ENCODE results near the gene BTBD16. TPM values are rescaled to one million over a fixed set of nuclear protein-coding genes. Genes with fewer than 3 reads are reported as not detected.

The BTBD16 gene
- total and polyA plus RNA-seq, 7 experiments from 2014 or later = not detected

- no peak overlapping the region for H3K4me3 Mint-ChIP-seq
These were observed 72.2 kb downstream of the BTBD16 start for GRCh38 chr10:122343135-122343800.

GRCh38 chr10:122343936-122344335 lies 72.8 kb downstream of the BTBD16 start:
- H3K27ac ChIP-seq (ENCODE audit: low read depth, low read length) = no peak overlapping the region
- H3K9me3 Mint-ChIP-seq = peaks cover 0 to 2% (median 0%) of the 10 kb centered on the region in 11 donors
- peaks cover 0 to 3% (median 0%) of the 10 kb centered on the region in 5 donors for H3K27me3 Mint-ChIP-seq
- H3K4me1 Mint-ChIP-seq = peaks cover 0 to 8% (median 6%) of the 10 kb centered on the region in 7 donors
- ChIA-PET POLR2A (interaction anchor here (0.6 kb wide), 2 partner anchors 62 to 958 kb away, joined by 3 read pairs; no protein-coding TSS in a partner anchor), CTCF (interaction anchor here (0.6 to 8.7 kb wide), 11 partner anchors 13 to 222 kb away, joined by 3 to 131 read pairs (median 4); no protein-coding TSS in a partner anchor)
- no peaks in the 10 kb centered on the region for H3K9me3 ChIP-seq (ENCODE audit: control insufficient read depth in 2 of 3, low read length in 3 of 3)
- H3K27ac Mint-ChIP-seq = no peak overlapping the region
- no peak overlapping the region for H3K4me3 Mint-ChIP-seq
- H3K4me3 ChIP-seq (ENCODE audit: low read length) = no peak overlapping the region
- H3K36me3 Mint-ChIP-seq = no peaks in the 10 kb centered on the region
- no peaks in the 10 kb centered on the region for H3K27me3 ChIP-seq (ENCODE audit: control insufficient read depth in 2 of 2, insufficient read depth in 2 of 2, low read length in 2 of 2)
- H3K36me3 ChIP-seq (ENCODE audit: control insufficient read depth in 2 of 3, insufficient read depth in 3 of 3, low read length in 3 of 3) = no peaks in the 10 kb centered on the region
- ATAC-seq (no peak), DNase-seq (no peak)
- H3K4me1 ChIP-seq (ENCODE audit: control insufficient read depth in 2 of 2, insufficient read depth in 2 of 2, low read length in 2 of 2) = no peaks in the 10 kb centered on the region
- intact Hi-C loops (cut with micrococcal nuclease) = loop anchor here in 1 of 2 donors (2.0 kb wide), 1 partner anchor 221 kb away; no protein-coding TSS in a partner anchor

More at GRCh38 chr10:122343135-122343800, 72.2 kb downstream of the BTBD16 start:
- POLR2A ChIA-PET = interaction anchor here (1.3 kb wide), 1 partner anchor 39 kb away, joined by 3 read pairs; no protein-coding TSS in a partner anchor
- H3K9me3 Mint-ChIP-seq = peaks cover 0 to 2% (median 0%) of the 10 kb centered on the region in 11 donors
- Histone ChIP-seq H3K27ac (ENCODE audit: low read depth, low read length) (no peak overlapping the region), H3K9me3 (ENCODE audit: control insufficient read depth in 2 of 3, low read length in 3 of 3) (no peaks in the 10 kb centered on the region), H3K27me3 (ENCODE audit: control insufficient read depth in 2 of 2, insufficient read depth in 2 of 2, low read length in 2 of 2) (no peaks in the 10 kb centered on the region), H3K4me1 (ENCODE audit: control insufficient read depth in 2 of 2, insufficient read depth in 2 of 2, low read length in 2 of 2) (no peaks in the 10 kb centered on the region), H3K4me3 (ENCODE audit: low read length) (no peak overlapping the region), H3K36me3 (ENCODE audit: control insufficient read depth in 2 of 3, insufficient read depth in 3 of 3, low read length in 3 of 3) (no peaks in the 10 kb centered on the region)
- H3K27ac Mint-ChIP-seq = no peak overlapping the region
- CTCF ChIA-PET = interaction anchor here (0.7 to 8.7 kb wide), 22 partner anchors 8 to 226 kb away, joined by 3 to 131 read pairs (median 4); partner anchors contain the start of genes DMBT1 and PLEKHA1
- peaks cover 0 to 8% (median 6%) of the 10 kb centered on the region in 7 donors for H3K4me1 Mint-ChIP-seq
- peaks cover 0 to 3% (median 0%) of the 10 kb centered on the region in 5 donors for H3K27me3 Mint-ChIP-seq
- ATAC-seq (no peak), DNase-seq (peak in 1 of 9 donors; percentile 4)
- intact Hi-C loops (cut with micrococcal nuclease) = loop anchor here in 1 of 2 donors (2.0 kb wide), 1 partner anchor 222 kb away; no protein-coding TSS in a partner anchor
- H3K36me3 Mint-ChIP-seq = no peaks in the 10 kb centered on the region

GRCh38 chr10:122344741-122345258 lies 73.7 kb downstream of the BTBD16 start:
- Mint-ChIP-seq H3K27ac (no peak overlapping the region), H3K4me3 (no peak overlapping the region)

GRCh38 chr10:122346326-122346950 lies 75.3 kb downstream of the BTBD16 start:
- Histone ChIP-seq H3K27ac (ENCODE audit: low read depth, low read length) (no peak overlapping the region), H3K4me3 (ENCODE audit: low read length) (no peak overlapping the region), H3K4me1 (ENCODE audit: control insufficient read depth in 2 of 2, insufficient read depth in 2 of 2, low read length in 2 of 2) (no peaks in the 10 kb centered on the region), H3K27me3 (ENCODE audit: control insufficient read depth in 2 of 2, insufficient read depth in 2 of 2, low read length in 2 of 2) (no peaks in the 10 kb centered on the region), H3K9me3 (ENCODE audit: control insufficient read depth in 2 of 3, low read length in 3 of 3) (no peaks in the 10 kb centered on the region), H3K36me3 (ENCODE audit: control insufficient read depth in 2 of 3, insufficient read depth in 3 of 3, low read length in 3 of 3) (no peaks in the 10 kb centered on the region)
- no peak for ATAC-seq
- H3K4me1 Mint-ChIP-seq = peaks cover 0 to 8% (median 6%) of the 10 kb centered on the region in 7 donors
- POLR2A ChIA-PET = no interaction called here
- H3K27ac Mint-ChIP-seq = peak overlapping the region in 1 of 9 donors; percentile 8
- peaks cover 0 to 3% (median 0%) of the 10 kb centered on the region in 5 donors for H3K27me3 Mint-ChIP-seq
- H3K36me3 Mint-ChIP-seq = peaks cover 0 to 5% (median 0%) of the 10 kb centered on the region in 5 donors
- DNase-seq = no peak
- H3K9me3 Mint-ChIP-seq = peaks cover 0 to 3% (median 0%) of the 10 kb centered on the region in 11 donors
- no peak overlapping the region for H3K4me3 Mint-ChIP-seq
- intact Hi-C loops (cut with micrococcal nuclease) = no loop called here
- CTCF ChIA-PET = interaction anchor here (2.8 kb wide), 1 partner anchor 88 kb away, joined by 16 read pairs; no protein-coding TSS in a partner anchor

More at GRCh38 chr10:122344741-122345258, 73.7 kb downstream of the BTBD16 start:
- Histone ChIP-seq H3K4me1 (ENCODE audit: control insufficient read depth in 2 of 2, insufficient read depth in 2 of 2, low read length in 2 of 2) (no peaks in the 10 kb centered on the region), H3K4me3 (ENCODE audit: low read length) (no peak overlapping the region), H3K36me3 (ENCODE audit: control insufficient read depth in 2 of 3, insufficient read depth in 3 of 3, low read length in 3 of 3) (no peaks in the 10 kb centered on the region), H3K27ac (ENCODE audit: low read depth, low read length) (no peak overlapping the region), H3K9me3 (ENCODE audit: control insufficient read depth in 2 of 3, low read length in 3 of 3) (no peaks in the 10 kb centered on the region), H3K27me3 (ENCODE audit: control insufficient read depth in 2 of 2, insufficient read depth in 2 of 2, low read length in 2 of 2) (no peaks in the 10 kb centered on the region)
- H3K36me3 Mint-ChIP-seq = peaks cover 0 to 5% (median 0%) of the 10 kb centered on the region in 5 donors
- H3K4me1 Mint-ChIP-seq = peaks cover 0 to 8% (median 6%) of the 10 kb centered on the region in 7 donors
- POLR2A ChIA-PET = interaction anchor here (0.6 to 1.2 kb wide), 3 partner anchors 30 to 957 kb away, joined by 3 read pairs; partner anchors contain the start of gene PLEKHA1
- intact Hi-C loops (cut with micrococcal nuclease) = no loop called here
- CTCF ChIA-PET = interaction anchor here (0.6 to 8.7 kb wide), 13 partner anchors 12 to 265 kb away, joined by 3 to 131 read pairs (median 3); no protein-coding TSS in a partner anchor
- ATAC-seq (no peak), DNase-seq (no peak)
- H3K9me3 Mint-ChIP-seq = peaks cover 0 to 2% (median 0%) of the 10 kb centered on the region in 11 donors
- H3K27me3 Mint-ChIP-seq = peaks cover 0 to 3% (median 0%) of the 10 kb centered on the region in 5 donors

GRCh38 chr10:122347170-122347841 lies 76.2 kb downstream of the BTBD16 start:
- Histone ChIP-seq H3K4me3 (ENCODE audit: low read length) (no peak overlapping the region), H3K36me3 (ENCODE audit: control insufficient read depth in 2 of 3, insufficient read depth in 3 of 3, low read length in 3 of 3) (no peaks in the 10 kb centered on the region), H3K9me3 (ENCODE audit: control insufficient read depth in 2 of 3, low read length in 3 of 3) (no peaks in the 10 kb centered on the region), H3K27ac (ENCODE audit: low read depth, low read length) (no peak overlapping the region), H3K4me1 (ENCODE audit: control insufficient read depth in 2 of 2, insufficient read depth in 2 of 2, low read length in 2 of 2) (no peaks in the 10 kb centered on the region), H3K27me3 (ENCODE audit: control insufficient read depth in 2 of 2, insufficient read depth in 2 of 2, low read length in 2 of 2) (no peaks in the 10 kb centered on the region)
- DNase-seq = no peak
- peaks cover 0 to 5% (median 0%) of the 10 kb centered on the region in 5 donors for H3K27me3 Mint-ChIP-seq
- peaks cover 0 to 5% (median 0%) of the 10 kb centered on the region in 5 donors for H3K36me3 Mint-ChIP-seq
- peaks cover 0 to 3% (median 0%) of the 10 kb centered on the region in 11 donors for H3K9me3 Mint-ChIP-seq
- no peak for ATAC-seq
- intact Hi-C loops (cut with micrococcal nuclease) = no loop called here
- H3K4me3 Mint-ChIP-seq = no peak overlapping the region
- H3K27ac Mint-ChIP-seq = no peak overlapping the region
- peaks cover 0 to 6% (median 5%) of the 10 kb centered on the region in 7 donors for H3K4me1 Mint-ChIP-seq
- ChIA-PET CTCF (interaction anchor here (0.7 to 2.8 kb wide), 2 partner anchors 83 to 87 kb away, joined by 3 to 16 read pairs; no protein-coding TSS in a partner anchor), POLR2A (interaction anchor here (0.6 kb wide), 1 partner anchor 86 kb away, joined by 3 read pairs; no protein-coding TSS in a partner anchor)

- no peak for ATAC-seq
- H3K9me3 Mint-ChIP-seq = peaks cover 0 to 3% (median 0%) of the 10 kb centered on the region in 11 donors
- Histone ChIP-seq H3K9me3 (ENCODE audit: control insufficient read depth in 2 of 3, low read length in 3 of 3) (no peaks in the 10 kb centered on the region), H3K27ac (ENCODE audit: low read depth, low read length) (no peak overlapping the region), H3K4me1 (ENCODE audit: control insufficient read depth in 2 of 2, insufficient read depth in 2 of 2, low read length in 2 of 2) (no peaks in the 10 kb centered on the region), H3K27me3 (ENCODE audit: control insufficient read depth in 2 of 2, insufficient read depth in 2 of 2, low read length in 2 of 2) (no peaks in the 10 kb centered on the region), H3K36me3 (ENCODE audit: control insufficient read depth in 2 of 3, insufficient read depth in 3 of 3, low read length in 3 of 3) (no peaks in the 10 kb centered on the region), H3K4me3 (ENCODE audit: low read length) (no peak overlapping the region)
- H3K27me3 Mint-ChIP-seq = peaks cover 0 to 5% (median 0%) of the 10 kb centered on the region in 5 donors
- ChIA-PET POLR2A (no interaction called here), CTCF (interaction anchor here (2.8 kb wide), 1 partner anchor 86 kb away, joined by 16 read pairs; no protein-coding TSS in a partner anchor)
- peaks cover 0 to 3% (median 0%) of the 10 kb centered on the region in 7 donors for H3K4me1 Mint-ChIP-seq
- intact Hi-C loops (cut with micrococcal nuclease) = no loop called here
- DNase-seq = no peak
- H3K4me3 Mint-ChIP-seq = no peak overlapping the region
- no peak overlapping the region for H3K27ac Mint-ChIP-seq
- H3K36me3 Mint-ChIP-seq = peaks cover 0 to 5% (median 0%) of the 10 kb centered on the region in 5 donors
These were observed 77.4 kb downstream of the BTBD16 start for GRCh38 chr10:122348512-122348911.
